ENCODE results near the gene RPUSD4.

DNA sequence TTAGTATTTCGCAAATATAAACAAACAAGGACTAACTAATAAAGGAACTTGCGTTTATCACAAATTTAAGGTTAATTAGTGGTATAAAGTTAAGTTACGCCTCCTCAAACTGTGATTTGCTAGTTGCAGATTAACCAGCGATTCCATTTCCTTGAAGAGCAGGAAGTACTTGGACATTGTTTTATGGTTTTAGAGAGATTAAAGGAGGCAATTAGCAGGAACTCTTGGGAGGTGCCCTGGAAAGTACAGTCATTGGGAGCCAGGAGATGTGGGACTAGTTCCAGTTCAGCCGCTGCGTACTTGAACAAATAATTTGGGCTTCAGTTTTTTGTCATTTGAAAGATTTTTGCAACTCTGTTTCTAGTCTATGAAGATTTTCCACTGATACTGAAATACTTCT is 3.4 kb upstream of the RPUSD4 start:
- TF ChIP-seq ZNF263 (CRISPR knock-in tag; IDR thresholded peaks at IDR 0.05; ENCODE audit: borderline replicate concordance) (no peak), GTF2A2 (tag; IDR thresholded peaks at IDR 0.05) (no peak), EZH2 (IDR thresholded peaks at IDR 0.05; ENCODE audit: borderline replicate concordance, low read depth, low read length) (no peak), POLR2A (conservative IDR thresholded peaks at IDR 0.05) (no peak), ZNF354B (CRISPR knock-in tag; IDR thresholded peaks at IDR 0.05) (no peak), NFRKB (IDR thresholded peaks at IDR 0.05; ENCODE audit: low read depth) (no peak), FOXM1 (IDR thresholded peaks at IDR 0.05; ENCODE audit: low read depth) (no peak), FOXM1 (CRISPR knock-in tag; IDR thresholded peaks at IDR 0.05; ENCODE audit: low read depth) (no peak), EHMT2 (IDR thresholded peaks at IDR 0.05) (no peak), SMAD1 (IDR thresholded peaks at IDR 0.05; ENCODE audit: low read depth, low read length, partially characterized antibody) (no peak), CTCF (IDR thresholded peaks at IDR 0.05 in 2 of 3, conservative IDR thresholded peaks at IDR 0.05 in 1 of 3; ENCODE audit: insufficient read depth in 2 of 3, low read depth in 1 of 3, low read length in 3 of 3) (no peak), POLR2AphosphoS5 (IDR thresholded peaks at IDR 0.05; ENCODE audit: control insufficient read depth, insufficient read depth, low read depth, low read length) (no peak)
- TF ChIP-seq, protein P1, sequence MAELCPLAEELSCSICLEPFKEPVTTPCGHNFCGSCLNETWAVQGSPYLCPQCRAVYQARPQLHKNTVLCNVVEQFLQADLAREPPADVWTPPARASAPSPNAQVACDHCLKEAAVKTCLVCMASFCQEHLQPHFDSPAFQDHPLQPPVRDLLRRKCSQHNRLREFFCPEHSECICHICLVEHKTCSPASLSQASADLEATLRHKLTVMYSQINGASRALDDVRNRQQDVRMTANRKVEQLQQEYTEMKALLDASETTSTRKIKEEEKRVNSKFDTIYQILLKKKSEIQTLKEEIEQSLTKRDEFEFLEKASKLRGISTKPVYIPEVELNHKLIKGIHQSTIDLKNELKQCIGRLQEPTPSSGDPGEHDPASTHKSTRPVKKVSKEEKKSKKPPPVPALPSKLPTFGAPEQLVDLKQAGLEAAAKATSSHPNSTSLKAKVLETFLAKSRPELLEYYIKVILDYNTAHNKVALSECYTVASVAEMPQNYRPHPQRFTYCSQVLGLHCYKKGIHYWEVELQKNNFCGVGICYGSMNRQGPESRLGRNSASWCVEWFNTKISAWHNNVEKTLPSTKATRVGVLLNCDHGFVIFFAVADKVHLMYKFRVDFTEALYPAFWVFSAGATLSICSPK (IDR thresholded peaks at IDR 0.05; ENCODE audit: borderline replicate concordance): no peak
- TF ChIP-seq, protein P2, sequence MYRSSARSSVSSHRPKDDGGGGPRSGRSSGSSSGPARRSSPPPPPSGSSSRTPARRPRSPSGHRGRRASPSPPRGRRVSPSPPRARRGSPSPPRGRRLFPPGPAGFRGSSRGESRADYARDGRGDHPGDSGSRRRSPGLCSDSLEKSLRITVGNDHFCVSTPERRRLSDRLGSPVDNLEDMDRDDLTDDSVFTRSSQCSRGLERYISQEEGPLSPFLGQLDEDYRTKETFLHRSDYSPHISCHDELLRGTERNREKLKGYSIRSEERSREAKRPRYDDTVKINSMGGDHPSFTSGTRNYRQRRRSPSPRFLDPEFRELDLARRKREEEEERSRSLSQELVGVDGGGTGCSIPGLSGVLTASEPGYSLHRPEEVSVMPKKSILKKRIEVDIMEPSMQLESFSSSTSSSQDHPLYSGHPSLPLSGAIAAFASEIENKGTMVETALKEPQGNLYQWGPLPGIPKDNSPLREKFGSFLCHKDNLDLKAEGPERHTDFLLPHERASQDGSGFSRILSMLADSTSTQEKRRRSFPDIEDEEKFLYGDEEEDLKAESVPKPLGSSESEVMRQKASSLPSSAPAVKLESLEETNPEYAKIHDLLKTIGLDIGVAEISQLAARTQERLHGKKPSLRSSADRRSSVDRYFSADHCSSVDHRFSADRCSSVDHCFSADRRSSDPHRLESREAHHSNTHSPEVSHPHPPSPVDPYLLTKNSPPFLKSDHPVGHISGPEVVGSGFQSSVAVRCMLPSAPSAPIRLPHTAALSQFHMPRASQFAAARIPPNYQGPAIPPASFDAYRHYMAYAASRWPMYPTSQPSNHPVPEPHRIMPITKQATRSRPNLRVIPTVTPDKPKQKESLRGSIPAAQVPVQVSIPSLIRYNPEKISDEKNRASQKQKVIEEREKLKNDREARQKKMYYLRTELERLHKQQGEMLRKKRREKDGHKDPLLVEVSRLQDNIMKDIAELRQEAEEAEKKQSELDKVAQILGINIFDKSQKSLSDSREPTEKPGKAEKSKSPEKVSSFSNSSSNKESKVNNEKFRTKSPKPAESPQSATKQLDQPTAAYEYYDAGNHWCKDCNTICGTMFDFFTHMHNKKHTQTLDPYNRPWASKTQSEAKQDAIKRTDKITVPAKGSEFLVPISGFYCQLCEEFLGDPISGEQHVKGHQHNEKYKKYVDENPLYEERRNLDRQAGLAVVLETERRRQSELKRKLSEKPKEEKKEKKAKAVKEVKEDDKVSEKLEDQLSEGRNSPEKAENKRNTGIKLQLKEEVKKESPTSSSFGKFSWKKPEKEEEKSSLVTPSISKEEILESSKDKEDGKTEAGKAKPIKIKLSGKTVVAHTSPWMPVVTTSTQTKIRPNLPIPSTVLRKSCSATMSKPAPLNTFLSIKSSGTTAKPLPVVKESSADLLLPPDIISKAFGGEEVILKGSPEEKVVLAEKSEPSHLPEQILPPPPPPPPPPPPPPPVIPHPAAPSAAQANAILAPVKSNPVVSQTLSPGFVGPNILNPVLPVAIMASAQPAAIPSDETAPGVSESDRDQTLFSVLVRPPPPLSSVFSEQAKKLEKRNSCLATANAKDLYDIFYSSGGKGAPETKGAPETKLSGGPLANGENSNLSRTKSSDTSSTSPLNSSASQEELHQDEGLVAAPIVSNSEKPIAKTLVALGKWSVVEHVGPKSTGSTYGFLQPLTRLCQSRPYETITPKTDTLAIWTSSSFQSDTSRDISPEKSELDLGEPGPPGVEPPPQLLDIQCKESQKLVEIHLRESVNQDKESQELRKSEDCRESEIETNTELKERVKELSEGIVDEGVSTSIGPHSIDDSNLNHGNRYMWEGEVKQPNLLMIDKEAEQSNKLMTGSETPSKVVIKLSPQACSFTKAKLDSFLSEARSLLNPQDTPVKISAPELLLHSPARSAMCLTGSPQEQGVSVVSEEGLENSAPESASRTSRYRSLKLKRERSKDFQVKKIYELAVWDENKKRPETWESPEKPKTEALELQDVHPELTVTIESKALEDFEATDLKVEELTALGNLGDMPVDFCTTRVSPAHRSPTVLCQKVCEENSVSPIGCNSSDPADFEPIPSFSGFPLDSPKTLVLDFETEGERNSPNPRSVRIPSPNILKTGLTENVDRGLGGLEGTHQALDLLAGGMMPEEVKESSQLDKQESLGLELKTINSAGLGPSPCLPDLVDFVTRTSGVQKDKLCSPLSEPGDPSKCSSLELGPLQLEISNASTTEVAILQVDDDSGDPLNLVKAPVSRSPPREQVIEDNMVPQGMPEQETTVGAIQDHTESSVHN (IDR thresholded peaks at IDR 0.05; ENCODE audit: borderline replicate concordance in 1 of 2, low read depth in 1 of 2): no peak

Data from K562 (cell line).